ENCODE data around the gene LPIN1. TPM values are rescaled to one million over a fixed set of nuclear protein-coding genes. Genes with fewer than 3 reads are reported as not detected.

The LPIN1 gene
- total and polyA plus RNA-seq, 2 of the 13 experiments (the other 11 are each of a cell fraction or from before 2014, with no cell fraction given): 9.7 to 19.4 TPM

DNA sequence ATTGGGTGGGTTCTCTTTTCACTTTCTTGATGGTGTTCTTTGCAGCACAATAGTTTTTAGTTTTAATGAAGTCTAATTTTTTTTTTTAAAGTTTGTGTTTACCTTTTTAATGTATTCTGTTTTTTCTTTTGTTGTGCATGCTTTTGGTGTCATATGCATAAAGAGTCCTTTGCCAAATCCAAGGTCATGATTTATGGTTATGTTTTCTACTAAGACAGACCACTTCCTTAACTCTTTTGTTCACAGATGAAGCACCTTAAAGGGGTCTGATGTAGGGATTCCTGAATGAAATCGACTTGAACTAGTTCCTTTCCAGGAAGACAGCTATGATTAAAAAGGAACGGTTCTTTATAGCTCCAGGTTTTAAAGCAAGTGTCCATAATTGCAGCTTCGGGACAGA lies 23.1 kb downstream of the LPIN1 start:
- no peak overlapping the region for H3K4me3 ChIP-seq (replicated peaks in 1 of 3; ENCODE audit: insufficient read depth in 1 of 3, low read depth in 2 of 3, low read length in 3 of 3)
- in situ Hi-C loops (cut with HindIII; ENCODE audit: extremely low pct_ligation_motif_present, low pct_unique_long_range_greater_than_20kb): no loop called here
- ATAC-seq: no peak
- H3K9me3 ChIP-seq (ENCODE audit: low read length): no peaks in the 10 kb centered on the region
- no TSS peak for BruUV-seq (replicated peaks)
- no peak overlapping the region for H3K27ac ChIP-seq (ENCODE audit: extremely low read length, insufficient read depth, low read length)
- POLR2A ChIA-PET: no interaction called here
- peaks cover 2% of the 10 kb centered on the region for H3K4me1 ChIP-seq (ENCODE audit: insufficient read depth, low read length)
- H3K27me3 ChIP-seq (ENCODE audit: control insufficient read depth in 1 of 2, insufficient read depth in 2 of 2, low read length in 2 of 2): no peaks in the 10 kb centered on the region
- TF ChIP-seq ZNF569 (CRISPR knock-in tag; IDR thresholded peaks at IDR 0.05; ENCODE audit: borderline replicate concordance) (no peak), DNMT3B (CRISPR knock-in tag; conservative IDR thresholded peaks at IDR 0.05) (no peak), SALL2 (CRISPR knock-in tag; IDR thresholded peaks at IDR 0.05) (no peak), NFYB (CRISPR knock-in tag; IDR thresholded peaks at IDR 0.05) (no peak), JUN (CRISPR knock-in tag; IDR thresholded peaks at IDR 0.05) (no peak), FOXA3 (CRISPR knock-in tag; IDR thresholded peaks at IDR 0.05) (no peak)
- TF ChIP-seq, protein P1, sequence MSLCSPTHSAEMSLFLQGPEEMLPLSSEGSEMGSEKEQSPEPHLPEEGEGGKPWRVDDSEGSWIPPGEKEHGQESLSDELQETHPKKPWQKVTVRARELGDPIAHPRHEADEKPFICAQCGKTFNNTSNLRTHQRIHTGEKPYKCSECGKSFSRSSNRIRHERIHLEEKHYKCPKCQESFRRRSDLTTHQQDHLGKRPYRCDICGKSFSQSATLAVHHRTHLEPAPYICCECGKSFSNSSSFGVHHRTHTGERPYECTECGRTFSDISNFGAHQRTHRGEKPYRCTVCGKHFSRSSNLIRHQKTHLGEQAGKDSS (CRISPR knock-in tag; IDR thresholded peaks at IDR 0.05; ENCODE audit: borderline replicate concordance, low read depth): no peak
- TF ChIP-seq, protein P2, sequence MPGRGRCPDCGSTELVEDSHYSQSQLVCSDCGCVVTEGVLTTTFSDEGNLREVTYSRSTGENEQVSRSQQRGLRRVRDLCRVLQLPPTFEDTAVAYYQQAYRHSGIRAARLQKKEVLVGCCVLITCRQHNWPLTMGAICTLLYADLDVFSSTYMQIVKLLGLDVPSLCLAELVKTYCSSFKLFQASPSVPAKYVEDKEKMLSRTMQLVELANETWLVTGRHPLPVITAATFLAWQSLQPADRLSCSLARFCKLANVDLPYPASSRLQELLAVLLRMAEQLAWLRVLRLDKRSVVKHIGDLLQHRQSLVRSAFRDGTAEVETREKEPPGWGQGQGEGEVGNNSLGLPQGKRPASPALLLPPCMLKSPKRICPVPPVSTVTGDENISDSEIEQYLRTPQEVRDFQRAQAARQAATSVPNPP (CRISPR knock-in tag; IDR thresholded peaks at IDR 0.05): no peak
- TF ChIP-seq, protein P3, sequence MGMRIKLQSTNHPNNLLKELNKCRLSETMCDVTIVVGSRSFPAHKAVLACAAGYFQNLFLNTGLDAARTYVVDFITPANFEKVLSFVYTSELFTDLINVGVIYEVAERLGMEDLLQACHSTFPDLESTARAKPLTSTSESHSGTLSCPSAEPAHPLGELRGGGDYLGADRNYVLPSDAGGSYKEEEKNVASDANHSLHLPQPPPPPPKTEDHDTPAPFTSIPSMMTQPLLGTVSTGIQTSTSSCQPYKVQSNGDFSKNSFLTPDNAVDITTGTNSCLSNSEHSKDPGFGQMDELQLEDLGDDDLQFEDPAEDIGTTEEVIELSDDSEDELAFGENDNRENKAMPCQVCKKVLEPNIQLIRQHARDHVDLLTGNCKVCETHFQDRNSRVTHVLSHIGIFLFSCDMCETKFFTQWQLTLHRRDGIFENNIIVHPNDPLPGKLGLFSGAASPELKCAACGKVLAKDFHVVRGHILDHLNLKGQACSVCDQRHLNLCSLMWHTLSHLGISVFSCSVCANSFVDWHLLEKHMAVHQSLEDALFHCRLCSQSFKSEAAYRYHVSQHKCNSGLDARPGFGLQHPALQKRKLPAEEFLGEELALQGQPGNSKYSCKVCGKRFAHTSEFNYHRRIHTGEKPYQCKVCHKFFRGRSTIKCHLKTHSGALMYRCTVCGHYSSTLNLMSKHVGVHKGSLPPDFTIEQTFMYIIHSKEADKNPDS (CRISPR knock-in tag; IDR thresholded peaks at IDR 0.05): no peak
- TF ChIP-seq, protein P4, sequence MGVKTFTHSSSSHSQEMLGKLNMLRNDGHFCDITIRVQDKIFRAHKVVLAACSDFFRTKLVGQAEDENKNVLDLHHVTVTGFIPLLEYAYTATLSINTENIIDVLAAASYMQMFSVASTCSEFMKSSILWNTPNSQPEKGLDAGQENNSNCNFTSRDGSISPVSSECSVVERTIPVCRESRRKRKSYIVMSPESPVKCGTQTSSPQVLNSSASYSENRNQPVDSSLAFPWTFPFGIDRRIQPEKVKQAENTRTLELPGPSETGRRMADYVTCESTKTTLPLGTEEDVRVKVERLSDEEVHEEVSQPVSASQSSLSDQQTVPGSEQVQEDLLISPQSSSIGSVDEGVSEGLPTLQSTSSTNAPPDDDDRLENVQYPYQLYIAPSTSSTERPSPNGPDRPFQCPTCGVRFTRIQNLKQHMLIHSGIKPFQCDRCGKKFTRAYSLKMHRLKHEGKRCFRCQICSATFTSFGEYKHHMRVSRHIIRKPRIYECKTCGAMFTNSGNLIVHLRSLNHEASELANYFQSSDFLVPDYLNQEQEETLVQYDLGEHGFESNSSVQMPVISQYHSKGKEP (CRISPR knock-in tag; IDR thresholded peaks at IDR 0.05): no peak
- TF ChIP-seq, protein P5, sequence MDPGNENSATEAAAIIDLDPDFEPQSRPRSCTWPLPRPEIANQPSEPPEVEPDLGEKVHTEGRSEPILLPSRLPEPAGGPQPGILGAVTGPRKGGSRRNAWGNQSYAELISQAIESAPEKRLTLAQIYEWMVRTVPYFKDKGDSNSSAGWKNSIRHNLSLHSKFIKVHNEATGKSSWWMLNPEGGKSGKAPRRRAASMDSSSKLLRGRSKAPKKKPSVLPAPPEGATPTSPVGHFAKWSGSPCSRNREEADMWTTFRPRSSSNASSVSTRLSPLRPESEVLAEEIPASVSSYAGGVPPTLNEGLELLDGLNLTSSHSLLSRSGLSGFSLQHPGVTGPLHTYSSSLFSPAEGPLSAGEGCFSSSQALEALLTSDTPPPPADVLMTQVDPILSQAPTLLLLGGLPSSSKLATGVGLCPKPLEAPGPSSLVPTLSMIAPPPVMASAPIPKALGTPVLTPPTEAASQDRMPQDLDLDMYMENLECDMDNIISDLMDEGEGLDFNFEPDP (CRISPR knock-in tag; conservative IDR thresholded peaks at IDR 0.05): no peak
- TF ChIP-seq, protein P6, sequence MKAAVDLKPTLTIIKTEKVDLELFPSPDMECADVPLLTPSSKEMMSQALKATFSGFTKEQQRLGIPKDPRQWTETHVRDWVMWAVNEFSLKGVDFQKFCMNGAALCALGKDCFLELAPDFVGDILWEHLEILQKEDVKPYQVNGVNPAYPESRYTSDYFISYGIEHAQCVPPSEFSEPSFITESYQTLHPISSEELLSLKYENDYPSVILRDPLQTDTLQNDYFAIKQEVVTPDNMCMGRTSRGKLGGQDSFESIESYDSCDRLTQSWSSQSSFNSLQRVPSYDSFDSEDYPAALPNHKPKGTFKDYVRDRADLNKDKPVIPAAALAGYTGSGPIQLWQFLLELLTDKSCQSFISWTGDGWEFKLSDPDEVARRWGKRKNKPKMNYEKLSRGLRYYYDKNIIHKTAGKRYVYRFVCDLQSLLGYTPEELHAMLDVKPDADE (CRISPR knock-in tag; IDR thresholded peaks at IDR 0.05): no peak
- TF ChIP-seq, protein P7, sequence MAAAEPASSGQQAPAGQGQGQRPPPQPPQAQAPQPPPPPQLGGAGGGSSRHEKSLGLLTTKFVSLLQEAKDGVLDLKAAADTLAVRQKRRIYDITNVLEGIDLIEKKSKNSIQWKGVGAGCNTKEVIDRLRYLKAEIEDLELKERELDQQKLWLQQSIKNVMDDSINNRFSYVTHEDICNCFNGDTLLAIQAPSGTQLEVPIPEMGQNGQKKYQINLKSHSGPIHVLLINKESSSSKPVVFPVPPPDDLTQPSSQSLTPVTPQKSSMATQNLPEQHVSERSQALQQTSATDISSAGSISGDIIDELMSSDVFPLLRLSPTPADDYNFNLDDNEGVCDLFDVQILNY (CRISPR knock-in tag; conservative IDR thresholded peaks at IDR 0.05): no peak
- CTCF ChIA-PET (ENCODE audit: low intra/inter-chr PET ratio, low total read pairs): no interaction called here
- no peak for DNase-seq (ENCODE audit: low spot score)
- H3K36me3 ChIP-seq (replicated peaks in 1 of 2; ENCODE audit: control insufficient read depth in 1 of 2, insufficient read depth in 2 of 2, low read length in 2 of 2): peaks cover 5 to 66% of the 10 kb centered on the region in 2 experiments
- FAIRE-seq: no peak
- H3K9ac ChIP-seq (ENCODE audit: insufficient read depth, low read depth, low read length): no peak overlapping the region
- H2AFZ ChIP-seq (ENCODE audit: low read length): no peak overlapping the region
- H3K4me2 ChIP-seq (ENCODE audit: low read depth, low read length): no peak overlapping the region
- intact Hi-C loops (cut with micrococcal nuclease; ENCODE audit: unreplicated experiment): no loop called here
- 70% methylated on average over 3 of the region's 3 CpGs for WGBS (ENCODE audit: low lambda C conversion rate)
- H3K79me2 ChIP-seq (ENCODE audit: insufficient read depth, low read length): no peaks in the 10 kb centered on the region
- H4K20me1 ChIP-seq (ENCODE audit: insufficient read depth, low read length): peaks cover 6% of the 10 kb centered on the region; the same call in 1 of the 2 replicates
